Activated CD8-positive, alpha-beta memory T cell treated with anti-CD3 and anti-CD28 coated beads for 4 hours (primary cell): ENCODE data around the gene SMPD3.
"Not testable (repeated sequence)": the region's sequence is repeated elsewhere in the genome, so short reads cannot be mapped to it uniquely, and the experiment has no call there.

ENCODE experiments used
- DNase-seq, 2 donors: peaks; one replicate each; pipeline ENCODE4 v3.0.0-alpha.2; 2020; ENCODE audit warnings: low read depth in 2 of 2

SMPD3 gene

DNA sequence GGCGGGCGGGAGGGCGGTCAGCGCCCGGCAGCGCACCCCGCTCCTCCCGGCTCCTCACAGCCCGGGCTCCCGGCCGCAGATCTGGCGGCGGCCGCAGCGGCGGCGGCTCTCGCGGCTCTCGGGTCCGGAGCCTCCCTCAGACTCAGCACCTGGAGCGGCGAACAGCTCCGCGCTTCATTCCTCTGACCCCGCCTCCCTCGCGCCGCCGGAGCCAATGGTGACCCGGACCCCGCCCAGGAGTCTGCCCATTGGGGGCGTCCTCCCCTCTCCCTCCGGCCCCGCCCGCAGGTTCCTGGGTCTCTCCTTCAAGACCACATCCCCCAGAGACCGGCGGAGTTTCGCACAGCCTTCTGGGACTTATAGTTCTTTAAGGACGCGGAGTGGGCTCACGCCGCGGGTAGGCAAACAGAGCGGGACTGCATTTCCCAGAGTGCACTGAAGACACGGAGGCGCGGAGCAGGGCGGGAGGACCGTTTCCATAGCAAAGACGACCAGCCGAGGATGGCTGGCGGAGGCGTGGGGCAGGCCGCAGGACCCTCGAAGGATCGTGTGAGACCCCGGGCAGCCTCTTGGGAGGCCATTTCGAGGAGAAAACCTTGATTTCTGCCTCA, at the start of gene SMPD3:
SMPD3 (minus strand) TSS at position 149 of the 611 bp plus-strand sequence. CDS start 76,327 bp downstream, outside the sequence.
- peak; percentile 91 to 96 for DNase-seq

DNA sequence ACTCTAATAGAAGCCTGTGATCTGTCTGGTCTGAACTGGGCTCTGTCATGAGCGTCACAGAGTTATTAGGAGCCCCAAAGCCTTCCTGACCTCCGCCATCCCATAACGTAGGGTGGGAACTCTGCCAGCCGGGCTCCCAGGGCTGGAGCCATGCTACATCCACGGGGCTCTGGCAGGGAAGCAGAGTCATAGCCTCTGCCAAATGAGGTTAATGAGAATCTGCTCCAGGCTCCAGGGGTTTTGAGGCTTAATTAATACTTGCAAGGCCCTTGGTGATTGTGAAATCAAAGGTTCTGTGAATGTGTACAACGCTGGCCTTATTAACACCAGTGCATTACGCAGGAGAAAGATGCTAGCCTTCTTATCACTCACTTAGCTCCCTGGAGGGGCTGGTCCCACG, 48.4 kb upstream of the SMPD3 start:
- no peak for DNase-seq

DNA sequence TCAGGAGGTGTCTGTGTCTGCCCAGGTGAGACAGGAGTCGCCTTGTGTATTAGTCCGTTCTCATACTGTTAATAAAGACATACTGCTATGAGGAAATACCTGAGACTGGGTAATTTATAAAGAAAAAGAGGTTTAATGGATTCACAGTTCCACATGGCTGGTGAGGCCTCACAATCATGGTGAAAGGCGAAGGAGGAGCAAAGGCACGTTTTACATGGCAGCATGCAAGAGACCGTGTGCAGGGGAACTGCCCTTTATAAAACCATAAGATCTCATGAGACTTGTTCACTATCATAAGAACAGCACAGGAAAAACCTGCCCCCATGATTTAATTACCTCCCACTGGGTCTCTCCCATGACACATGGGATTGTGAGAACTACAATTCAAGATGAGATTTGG, 46.0 kb upstream of the SMPD3 start:
- not testable (repeated sequence) for DNase-seq

GRCh38 chr16:68493412-68494070, 45.2 kb upstream of the SMPD3 start:
- no peak for DNase-seq

- no peak for DNase-seq
Observed at GRCh38 chr16:68492543-68493411, 44.5 kb upstream of the SMPD3 start.

DNA sequence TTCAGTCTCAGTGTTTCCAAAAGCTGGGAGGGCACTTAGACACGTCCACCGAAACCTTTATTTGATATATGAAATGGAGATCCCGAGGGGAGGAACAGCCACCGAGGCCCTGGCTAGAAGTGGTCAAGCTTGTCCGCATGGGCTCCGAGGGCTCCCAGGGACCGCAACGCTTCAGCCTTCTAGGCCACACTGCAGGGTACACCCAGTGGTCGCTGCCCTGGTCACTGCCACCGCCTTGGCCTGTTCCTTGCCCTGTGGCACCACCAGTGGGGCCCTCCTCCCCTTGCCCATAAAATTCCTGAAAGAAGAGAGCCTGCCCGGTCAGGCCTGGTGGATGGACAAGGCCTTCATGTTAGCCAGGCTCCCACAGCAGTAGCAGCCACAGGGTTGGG, 43.8 kb upstream of the SMPD3 start:
- no peak for DNase-seq

DNA sequence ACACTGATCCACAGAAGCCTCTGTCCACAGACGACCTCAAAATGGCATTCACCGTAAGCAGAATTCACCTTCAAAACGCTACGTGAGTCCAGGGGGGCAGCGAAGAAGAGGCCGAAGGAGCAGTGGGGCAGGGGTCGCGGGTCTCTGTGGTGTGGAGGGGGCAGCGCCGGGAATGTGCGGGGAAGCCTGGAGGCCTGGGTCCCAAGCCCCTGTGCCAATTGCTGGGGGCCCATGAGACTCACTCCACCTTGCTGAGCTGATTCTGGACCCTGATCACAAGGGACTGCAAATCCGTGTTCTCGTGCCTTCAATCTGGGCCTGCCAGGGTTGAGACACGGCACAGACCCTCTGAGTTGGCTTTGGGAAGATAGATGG, 43.3 kb upstream of the SMPD3 start:
- no peak for DNase-seq

DNA sequence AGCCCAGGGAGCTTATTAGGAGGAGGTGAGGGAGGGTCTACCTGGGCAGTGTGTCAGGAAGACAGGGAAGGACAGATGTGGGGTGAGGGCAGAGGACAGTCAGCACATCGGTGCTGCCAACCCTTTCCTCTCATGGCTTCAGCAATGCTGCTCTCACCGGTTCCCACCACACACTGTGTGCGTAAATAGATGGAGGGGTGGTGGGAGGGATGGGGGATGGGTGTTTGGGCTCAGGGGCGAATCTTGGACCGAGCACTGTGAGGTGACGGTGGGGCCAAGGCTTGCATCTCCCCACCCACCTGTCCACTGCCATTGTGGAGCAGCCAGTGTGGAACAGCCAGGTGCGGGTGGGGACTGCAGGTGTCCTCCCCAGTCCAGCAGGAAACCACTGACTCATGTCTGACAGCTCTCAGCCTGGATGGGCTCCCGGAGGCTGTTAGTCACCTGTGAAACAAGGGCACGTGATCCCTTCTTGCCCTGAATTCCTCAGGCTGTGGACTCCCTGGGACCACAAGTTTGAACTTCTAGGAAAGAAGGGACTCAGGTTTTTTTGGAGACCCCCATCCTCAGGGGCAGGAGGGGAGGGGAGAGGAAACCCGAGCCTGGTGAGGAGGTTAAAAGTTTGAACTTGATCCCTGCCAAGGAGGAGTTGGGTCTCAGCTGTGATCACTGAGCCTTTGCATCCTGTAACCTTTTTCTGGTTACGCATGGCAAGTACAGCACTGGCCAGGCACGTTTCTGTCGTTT, 42.7 kb upstream of the SMPD3 start:
- no peak for DNase-seq

DNA sequence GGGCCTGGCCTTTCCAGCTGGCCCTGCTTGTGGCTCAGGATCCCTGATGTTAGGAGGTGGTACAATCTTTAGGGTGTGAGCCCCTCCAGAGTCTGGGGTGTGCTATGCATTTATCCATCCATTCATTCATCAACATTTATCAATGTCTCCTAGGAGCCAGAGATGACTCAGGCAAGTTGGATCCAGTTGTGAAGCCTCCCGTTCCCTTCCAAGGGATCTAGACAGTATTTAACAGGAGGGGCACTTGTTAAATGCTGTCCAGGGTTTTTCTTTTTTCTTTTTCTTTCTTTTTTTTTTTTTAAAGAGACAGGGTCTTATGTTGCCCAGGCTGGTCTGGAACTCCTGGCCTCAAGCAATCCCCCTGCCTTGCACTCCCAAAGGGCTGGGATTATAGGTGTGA, 42.0 kb upstream of the SMPD3 start:
- DNase-seq, result no peak

GRCh38 chr16:68488554-68488953, 40.2 kb upstream of the SMPD3 start:
- no peak for DNase-seq

DNA sequence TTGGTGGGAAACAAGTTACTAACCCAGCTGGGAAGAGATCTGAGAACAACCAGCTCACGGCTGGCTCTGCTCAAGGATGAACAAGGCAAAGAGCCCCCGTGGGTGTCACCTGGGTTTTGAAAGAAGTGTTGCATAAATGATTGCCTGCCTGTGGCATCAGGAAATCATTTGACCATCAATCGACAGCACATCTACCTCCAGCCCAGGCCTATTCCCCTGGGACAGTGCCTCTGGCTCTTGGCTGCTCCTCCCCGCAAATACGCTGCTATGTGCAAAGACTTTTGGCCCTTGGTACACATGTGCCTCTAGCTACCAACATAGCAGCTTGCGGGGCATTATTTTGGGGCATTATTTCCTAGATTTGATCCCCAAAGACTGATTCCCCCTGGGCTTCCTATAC, 39.4 kb upstream of the SMPD3 start:
- no peak for DNase-seq

DNA sequence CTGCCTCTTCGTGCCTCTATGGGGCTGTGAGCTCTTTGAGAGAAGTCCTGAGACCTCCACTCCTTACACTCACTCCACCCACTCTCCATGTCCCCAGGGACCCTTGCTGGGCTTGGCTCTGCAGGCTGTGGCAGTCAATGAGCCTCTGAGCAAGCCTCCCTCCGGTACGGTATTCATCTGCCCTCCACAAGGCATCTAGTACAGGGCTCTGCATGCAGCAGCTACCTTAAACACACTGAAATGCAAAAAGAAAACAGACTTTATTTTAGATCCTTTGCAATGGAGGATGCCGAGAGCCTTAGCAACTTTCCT, 38.9 kb upstream of the SMPD3 start:
- no peak for DNase-seq

- DNase-seq, result no peak
Observed at GRCh38 chr16:68486502-68487202, 38.3 kb upstream of the SMPD3 start.

DNA sequence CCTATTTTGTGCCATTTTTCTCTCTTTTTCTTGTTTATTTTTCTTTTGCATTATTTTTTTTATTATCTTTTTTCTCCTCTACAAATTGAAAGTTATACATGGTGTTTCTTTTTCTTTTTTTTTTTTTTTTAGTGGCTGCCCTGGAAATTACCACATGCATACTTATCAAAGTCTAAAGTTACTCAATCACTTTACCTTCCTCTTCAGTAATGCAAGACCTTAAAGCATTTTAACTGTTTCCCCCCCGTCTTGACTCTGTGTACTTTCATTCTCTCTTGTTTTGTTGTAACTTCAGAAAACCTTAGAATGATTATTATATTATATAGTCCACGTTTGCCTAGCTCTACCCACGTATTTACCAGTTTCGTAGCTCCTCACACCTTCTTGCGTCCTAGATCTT, 33.3 kb upstream of the SMPD3 start:
- no peak for DNase-seq

GRCh38 chr16:68480084-68480995, 32.0 kb upstream of the SMPD3 start:
- DNase-seq, result no peak

DNA sequence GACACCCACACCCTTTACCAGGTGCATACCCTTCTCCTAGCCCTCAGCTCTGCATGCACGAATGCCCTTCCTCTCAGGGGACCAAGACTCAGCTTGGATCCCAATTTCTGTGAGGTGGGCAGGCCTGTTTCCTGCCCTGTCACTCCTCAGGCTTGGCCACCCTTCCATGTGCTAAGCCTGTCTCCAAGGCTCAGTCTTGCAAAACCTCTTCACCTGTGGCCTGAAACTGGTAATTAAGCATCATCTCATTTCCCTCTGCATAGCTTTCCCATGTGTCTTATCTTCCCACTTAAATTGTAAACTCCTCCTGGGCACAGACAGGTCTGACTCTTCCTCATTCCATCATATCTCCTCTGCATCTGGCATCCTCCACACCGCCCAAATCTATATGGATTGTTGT, 31.0 kb upstream of the SMPD3 start:
- DNase-seq, result no peak

GRCh38 chr16:68478526-68479250, 30.4 kb upstream of the SMPD3 start:
- DNase-seq, result no peak

- no peak for DNase-seq
Observed at GRCh38 chr16:68475071-68475470, 26.8 kb upstream of the SMPD3 start.

- no peak for DNase-seq
Observed at GRCh38 chr16:68473358-68474070, 25.2 kb upstream of the SMPD3 start.
